ENCODE results near the gene PDK2.

DNA sequence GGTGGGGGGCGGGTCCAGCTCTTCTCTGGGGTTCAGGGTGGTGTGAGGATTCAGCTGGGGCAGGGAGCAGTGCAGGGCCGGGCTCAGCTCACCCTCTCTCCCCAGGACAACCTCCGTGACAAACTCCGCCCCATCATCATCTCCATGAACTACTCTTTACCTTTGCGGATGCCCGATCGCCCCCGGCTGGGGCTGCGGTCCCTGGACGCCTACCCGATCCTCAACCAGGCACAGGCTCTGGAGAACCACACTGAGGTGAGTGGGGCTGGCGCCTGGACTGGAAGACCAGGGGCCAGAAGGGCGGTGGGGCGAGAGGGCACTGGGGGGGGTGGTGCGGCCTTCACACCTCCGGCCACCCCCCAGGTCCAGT lies 18.9 kb upstream of the PDK2 start:
- no peak for TF ChIP-seq DPF2 (IDR thresholded peaks at IDR 0.05)
- TF ChIP-seq NRF1 (conservative IDR thresholded peaks at IDR 0.05; ENCODE audit: low read depth, low read length) = no peak
- no peak for TF ChIP-seq NKRF (conservative IDR thresholded peaks at IDR 0.05)
- no peak for TF ChIP-seq NFYA (IDR thresholded peaks at IDR 0.05; ENCODE audit: borderline replicate concordance, low read depth, low read length)
- TF ChIP-seq CREB1 (IDR thresholded peaks at IDR 0.05; ENCODE audit: low read depth) = no peak
- no peak for TF ChIP-seq CTCF (IDR thresholded peaks at IDR 0.05 in 2 of 3, conservative IDR thresholded peaks at IDR 0.05 in 1 of 3; ENCODE audit: control insufficient read depth in 2 of 3, extremely low read depth in 1 of 3, insufficient read depth in 1 of 3, low read depth in 3 of 3, low read length in 3 of 3)
- no peak for TF ChIP-seq BCL11A (IDR thresholded peaks at IDR 0.05; ENCODE audit: low read depth, low read length)
- TF ChIP-seq ZNF274 (IDR thresholded peaks at IDR 0.05; ENCODE audit: insufficient read depth, insufficient read length) = no peak
